GM23338 (cell line): Measurements from ENCODE around the gene GPR78. TPM values are rescaled to one million over a fixed set of nuclear protein-coding genes. Genes with fewer than 3 reads are reported as not detected.

ENCODE experiments used
- ATAC-seq: fragments of 200-7000 bp; cut with Tn5 transposase; 3 replicates; pipeline ENCODE4 v1.9.1; 2020
- DNase-seq: peaks from one replicate; pipeline ENCODE4 v3.0.0-alpha.2; 2015; ENCODE audit warnings: low spot score
- H2AFZ ChIP-seq: fragments of 200-600 bp; sonication (generic); 2 replicates; pipeline ENCODE4 v1.8.0; 2016; ENCODE audit warnings: antibody characterized with exemption, mild to moderate bottlenecking, moderate library complexity
- H3F3A ChIP-seq: fragments of 200-600 bp; sonication (generic); replicated peaks from 2 replicates; pipeline ENCODE4 v1.8.0; 2017; ENCODE audit warnings: antibody characterized with exemption, mixed run types, low read depth
- H3K27ac ChIP-seq: fragments of 200-600 bp; sonication (generic); 2 replicates; pipeline ENCODE4 v1.6.1; 2016; ENCODE audit warnings: low read depth
- H3K27me3 ChIP-seq: fragments of 200-600 bp; sonication (generic); 2 replicates; pipeline ENCODE4 v1.8.0; 2016; ENCODE audit warnings: mild to moderate bottlenecking, mixed run types, moderate library complexity; ENCODE audit not compliant: insufficient read depth
- H3K36me3 ChIP-seq: fragments of 200-600 bp; sonication (generic); 2 replicates; pipeline ENCODE4 v1.8.0; 2016; ENCODE audit warnings: mild to moderate bottlenecking; ENCODE audit not compliant: insufficient read depth
- H3K4me1 ChIP-seq: fragments of 200-600 bp; sonication (generic); 2 replicates; pipeline ENCODE4 v1.8.0; 2016; ENCODE audit warnings: mild to moderate bottlenecking, moderate library complexity; ENCODE audit not compliant: insufficient read depth
- H3K4me2 ChIP-seq: fragments of 200-600 bp; sonication (generic); 2 replicates; pipeline ENCODE4 v1.7.1; 2017; ENCODE audit warnings: mixed run types
- H3K4me3 ChIP-seq: fragments of 200-600 bp; sonication (generic); 2 replicates; pipeline ENCODE4 v1.6.1; 2016; ENCODE audit warnings: mixed run types
- H3K79me2 ChIP-seq: fragments of 200-600 bp; sonication (generic); replicated peaks from 2 replicates; pipeline ENCODE4 v1.8.0; 2017; ENCODE audit warnings: mild to moderate bottlenecking; ENCODE audit not compliant: insufficient read depth
- H3K9me2 ChIP-seq: fragments of 200-600 bp; sonication (generic); 2 replicates; pipeline ENCODE4 v1.8.0; 2017; ENCODE audit not compliant: insufficient read depth
- H4K20me1 ChIP-seq: fragments of 200-600 bp; sonication (generic); replicated peaks from 2 replicates; pipeline ENCODE4 v1.8.0; 2017; ENCODE audit warnings: mild to moderate bottlenecking; ENCODE audit not compliant: insufficient read depth
- H3K27ac Mint-ChIP-seq: 2 replicates; pipeline ENCODE4 v1.8.0; 2020; ENCODE audit warnings: inconsistent platforms, mild to moderate bottlenecking, moderate library complexity, mixed read lengths
- H3K27me3 Mint-ChIP-seq: 3 replicates; pipeline ENCODE4 v1.8.0; 2022; ENCODE audit warnings: low read depth, mild to moderate bottlenecking, moderate library complexity, mixed read lengths, inconsistent platforms; ENCODE audit not compliant: insufficient read depth, poor library complexity
- H3K36me3 Mint-ChIP-seq: 3 replicates; pipeline ENCODE4 v1.8.0; 2021; ENCODE audit warnings: low read depth, mild to moderate bottlenecking, inconsistent platforms, moderate library complexity, mixed read lengths
- H3K4me1 Mint-ChIP-seq: 3 replicates; pipeline ENCODE4 v1.8.0; 2020; ENCODE audit warnings: mild to moderate bottlenecking, inconsistent platforms, mixed read lengths
- H3K4me3 Mint-ChIP-seq: 3 replicates; pipeline ENCODE4 v1.8.0; 2021; ENCODE audit warnings: moderate library complexity, mild to moderate bottlenecking, inconsistent platforms, mixed read lengths
- H3K9me3 Mint-ChIP-seq: 3 replicates; pipeline ENCODE4 v1.8.0; 2020; ENCODE audit warnings: moderate library complexity, mild to moderate bottlenecking, inconsistent platforms, mixed read lengths
- CREB1 ChIP-seq: fragments of 250-450 bp; sonication (Bioruptor Pico); IDR thresholded peaks from 2 replicates; pipeline ENCODE4 v1.5.0; 2020; ENCODE audit warnings: low read depth, mild to moderate bottlenecking, moderate library complexity
- ETS1 ChIP-seq: IDR thresholded peaks from 2 replicates; pipeline ENCODE4 v1.6.1; 2016; ENCODE audit warnings: antibody characterized with exemption
- EZH2 ChIP-seq: fragments of 200-600 bp; sonication (generic); IDR thresholded peaks from one replicate; pipeline ENCODE4 v1.8.0; 2017; ENCODE audit warnings: antibody characterized with exemption, mild to moderate bottlenecking, low read depth; ENCODE audit not compliant: unreplicated experiment
- EZH2phosphoT487 ChIP-seq: fragments of 200-600 bp; sonication (generic); IDR thresholded peaks from one replicate; pipeline ENCODE4 v1.8.1; 2018; ENCODE audit warnings: antibody characterized with exemption; ENCODE audit not compliant: unreplicated experiment
- JUNB ChIP-seq: IDR thresholded peaks from one replicate; pipeline ENCODE4 v1.6.1; 2016; ENCODE audit warnings: antibody characterized with exemption; ENCODE audit not compliant: unreplicated experiment
- NANOG ChIP-seq: IDR thresholded peaks from 2 replicates; pipeline ENCODE4 v1.6.1; 2016; ENCODE audit warnings: antibody characterized with exemption, borderline replicate concordance
- POLR2AphosphoS5 ChIP-seq: IDR thresholded peaks from 2 replicates; pipeline ENCODE4 v1.6.1; 2016; ENCODE audit warnings: antibody characterized with exemption, low read depth
- STAT1 ChIP-seq: IDR thresholded peaks from one replicate; pipeline ENCODE4 v1.6.1; 2016; ENCODE audit warnings: antibody characterized with exemption; ENCODE audit not compliant: unreplicated experiment
- ZNF114 ChIP-seq: fragments of 250-450 bp; sonication (Bioruptor Pico); IDR thresholded peaks from 2 replicates; pipeline ENCODE4 v1.5.0; 2020; ENCODE audit warnings: mild to moderate bottlenecking, moderate library complexity
- ZNF331 ChIP-seq: fragments of 250-450 bp; sonication (Bioruptor Pico); IDR thresholded peaks from 2 replicates; pipeline ENCODE4 v1.5.0; 2020; ENCODE audit warnings: low read depth, mild to moderate bottlenecking, moderate library complexity
- ZNF462 ChIP-seq: fragments of 250-450 bp; sonication (Bioruptor Pico); IDR thresholded peaks from 2 replicates; pipeline ENCODE4 v1.5.0; 2020; ENCODE audit warnings: mild to moderate bottlenecking, moderate library complexity
- polyA plus RNA-seq: library from polyadenylated mRNA; unstranded; fragments of >200 nt; fragmentation: Nextera tagmentation; extraction: Ambion mirVana; gene quantifications from 2 replicates; pipeline ENCODE4 v1.2.1, GENCODE V29; 2016
- total RNA-seq: library from RNA; depleted of rRNA; stranded (reverse); fragments of >200 nt; shearing (Covaris generic); gene quantifications from 2 replicates; pipeline ENCODE4 v1.2.3, GENCODE V29; 2014
- TF ChIP-seq, protein P1 (sequence below): IDR thresholded peaks from one replicate; pipeline ENCODE4 v1.6.1; 2018; ENCODE audit warnings: antibody characterized with exemption; ENCODE audit not compliant: unreplicated experiment
- TF ChIP-seq, protein P2 (sequence below), 2 experiments: fragments of 200-600 bp in 1 of 2; sonication (generic) in 1 of 2; conservative IDR thresholded peaks; 2 replicates each; pipeline versions ENCODE4 v1.5.1 to v1.6.1; 2016 to 2017; ENCODE audit warnings: antibody characterized with exemption in 2 of 2, low read depth in 2 of 2, mild to moderate bottlenecking in 2 of 2, moderate library complexity in 1 of 2

GPR78 gene
- total and polyA plus RNA-seq, 2 experiments from 2014 or later = 0.82 to 2.7 TPM

DNA sequence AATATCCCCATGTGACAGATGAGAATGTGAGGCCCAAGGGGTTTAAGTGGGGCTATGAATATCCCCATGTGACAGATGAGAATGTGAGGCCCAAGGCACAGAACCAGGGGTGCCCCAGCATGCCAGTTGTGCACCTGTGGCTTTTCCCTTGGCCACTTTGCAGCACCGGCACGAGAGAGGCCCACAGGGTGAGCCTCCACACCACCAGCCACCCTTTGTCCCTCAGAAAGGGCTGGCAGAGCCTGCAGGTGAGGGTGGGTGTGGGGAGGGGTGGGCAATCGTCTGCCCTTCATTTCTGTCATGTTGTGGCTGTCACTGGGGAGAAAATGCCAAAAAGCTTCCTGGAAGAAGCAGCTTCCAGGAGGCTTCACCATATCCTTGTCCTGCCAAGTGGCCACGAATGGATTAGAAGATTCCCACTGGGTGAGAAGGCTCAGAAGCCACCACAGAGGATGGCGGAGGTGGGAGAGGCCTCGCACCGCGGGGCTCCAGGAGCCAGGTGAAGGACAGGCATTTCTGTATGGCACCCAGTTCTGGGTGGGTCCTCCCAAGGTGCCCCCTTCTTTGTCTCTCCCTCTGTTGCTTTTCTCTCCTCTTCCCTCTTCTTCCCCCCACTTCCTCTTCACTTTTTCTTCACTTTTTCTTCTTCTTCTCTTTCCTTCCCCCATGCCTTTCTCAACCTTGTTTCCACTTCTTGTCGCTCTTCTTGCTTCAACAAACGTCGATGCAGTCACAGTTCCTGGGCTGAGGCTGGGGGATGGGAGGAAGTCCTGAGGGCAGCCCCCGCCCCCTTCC is 469 bp upstream of the GPR78 start:
- H4K20me1 ChIP-seq = no peaks in the 10 kb centered on the region
- Mint-ChIP-seq H3K9me3 (no peaks in the 10 kb centered on the region), H3K27ac (no peak overlapping the region), H3K36me3 (no peaks in the 10 kb centered on the region), H3K4me1 (peaks cover 34% of the 10 kb centered on the region), H3K27me3 (peaks cover 37% of the 10 kb centered on the region), H3K4me3 (peak overlapping the region; percentile 65)
- H3K27me3 ChIP-seq = peaks cover 13% of the 10 kb centered on the region
- H3K4me3 ChIP-seq = peak overlapping the region; percentile 65
- H3K27ac ChIP-seq = no peak overlapping the region
- H2AFZ ChIP-seq = peak overlapping the region; percentile 49; the same call in 1 of the 2 replicates
- TF ChIP-seq EZH2phosphoT487 (no peak), NANOG (no peak), JUNB (no peak), EZH2 (no peak), CREB1 (CRISPR knock-in tag) (no peak), ZNF331 (no peak), ZNF114 (no peak), POLR2AphosphoS5 (no peak), ZNF462 (CRISPR knock-in tag) (no peak), STAT1 (no peak), ETS1 (no peak)
- TF ChIP-seq, protein P1, sequence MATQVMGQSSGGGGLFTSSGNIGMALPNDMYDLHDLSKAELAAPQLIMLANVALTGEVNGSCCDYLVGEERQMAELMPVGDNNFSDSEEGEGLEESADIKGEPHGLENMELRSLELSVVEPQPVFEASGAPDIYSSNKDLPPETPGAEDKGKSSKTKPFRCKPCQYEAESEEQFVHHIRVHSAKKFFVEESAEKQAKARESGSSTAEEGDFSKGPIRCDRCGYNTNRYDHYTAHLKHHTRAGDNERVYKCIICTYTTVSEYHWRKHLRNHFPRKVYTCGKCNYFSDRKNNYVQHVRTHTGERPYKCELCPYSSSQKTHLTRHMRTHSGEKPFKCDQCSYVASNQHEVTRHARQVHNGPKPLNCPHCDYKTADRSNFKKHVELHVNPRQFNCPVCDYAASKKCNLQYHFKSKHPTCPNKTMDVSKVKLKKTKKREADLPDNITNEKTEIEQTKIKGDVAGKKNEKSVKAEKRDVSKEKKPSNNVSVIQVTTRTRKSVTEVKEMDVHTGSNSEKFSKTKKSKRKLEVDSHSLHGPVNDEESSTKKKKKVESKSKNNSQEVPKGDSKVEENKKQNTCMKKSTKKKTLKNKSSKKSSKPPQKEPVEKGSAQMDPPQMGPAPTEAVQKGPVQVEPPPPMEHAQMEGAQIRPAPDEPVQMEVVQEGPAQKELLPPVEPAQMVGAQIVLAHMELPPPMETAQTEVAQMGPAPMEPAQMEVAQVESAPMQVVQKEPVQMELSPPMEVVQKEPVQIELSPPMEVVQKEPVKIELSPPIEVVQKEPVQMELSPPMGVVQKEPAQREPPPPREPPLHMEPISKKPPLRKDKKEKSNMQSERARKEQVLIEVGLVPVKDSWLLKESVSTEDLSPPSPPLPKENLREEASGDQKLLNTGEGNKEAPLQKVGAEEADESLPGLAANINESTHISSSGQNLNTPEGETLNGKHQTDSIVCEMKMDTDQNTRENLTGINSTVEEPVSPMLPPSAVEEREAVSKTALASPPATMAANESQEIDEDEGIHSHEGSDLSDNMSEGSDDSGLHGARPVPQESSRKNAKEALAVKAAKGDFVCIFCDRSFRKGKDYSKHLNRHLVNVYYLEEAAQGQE = no peak
- TF ChIP-seq, protein P2, sequence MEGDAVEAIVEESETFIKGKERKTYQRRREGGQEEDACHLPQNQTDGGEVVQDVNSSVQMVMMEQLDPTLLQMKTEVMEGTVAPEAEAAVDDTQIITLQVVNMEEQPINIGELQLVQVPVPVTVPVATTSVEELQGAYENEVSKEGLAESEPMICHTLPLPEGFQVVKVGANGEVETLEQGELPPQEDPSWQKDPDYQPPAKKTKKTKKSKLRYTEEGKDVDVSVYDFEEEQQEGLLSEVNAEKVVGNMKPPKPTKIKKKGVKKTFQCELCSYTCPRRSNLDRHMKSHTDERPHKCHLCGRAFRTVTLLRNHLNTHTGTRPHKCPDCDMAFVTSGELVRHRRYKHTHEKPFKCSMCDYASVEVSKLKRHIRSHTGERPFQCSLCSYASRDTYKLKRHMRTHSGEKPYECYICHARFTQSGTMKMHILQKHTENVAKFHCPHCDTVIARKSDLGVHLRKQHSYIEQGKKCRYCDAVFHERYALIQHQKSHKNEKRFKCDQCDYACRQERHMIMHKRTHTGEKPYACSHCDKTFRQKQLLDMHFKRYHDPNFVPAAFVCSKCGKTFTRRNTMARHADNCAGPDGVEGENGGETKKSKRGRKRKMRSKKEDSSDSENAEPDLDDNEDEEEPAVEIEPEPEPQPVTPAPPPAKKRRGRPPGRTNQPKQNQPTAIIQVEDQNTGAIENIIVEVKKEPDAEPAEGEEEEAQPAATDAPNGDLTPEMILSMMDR (conservative IDR thresholded peaks at IDR 0.05; ENCODE audit: low read depth in 2 of 2) = no peak
- peak overlapping the region; percentile 89 for H3K4me2 ChIP-seq
- 0 out of 2 replicates have a peak, but pooled peaks cover 2% of the 10 kb centered on the region for H3F3A ChIP-seq
- peaks cover 16% of the 10 kb centered on the region; the same call in 1 of the 2 replicates for H3K4me1 ChIP-seq
- H3K36me3 ChIP-seq = no peaks in the 10 kb centered on the region
- DNase-seq = no peak
- H3K79me2 ChIP-seq = no peaks in the 10 kb centered on the region
- H3K9me2 ChIP-seq = no peaks in the 10 kb centered on the region
- ATAC-seq = no peak
